ENCODE data around the gene NTM.
A peak's percentile ranks its signal among the peaks of the same experiment; 100 is the strongest.

NTM gene

GRCh38 chr11:131662317-131662972 lies 292.0 kb downstream of the NTM start:
- peak overlapping the region; percentile 54 for H3K56ac ChIP-seq (ENCODE audit: low read length)
- H3K23ac ChIP-seq (ENCODE audit: low read length): no peak overlapping the region
- no peak overlapping the region for H2AK5ac ChIP-seq (ENCODE audit: low read length)
- H3K4me1 ChIP-seq (ENCODE audit: control insufficient read depth, low read depth, low read length): peaks cover 17% of the 10 kb centered on the region
- no peak overlapping the region for H3K18ac ChIP-seq (ENCODE audit: low read length)
- no peak overlapping the region for H3K27ac ChIP-seq (ENCODE audit: low read depth, low read length)
- H3K4me3 ChIP-seq (ENCODE audit: low read length): no peak overlapping the region
- DNase-seq: peak; percentile 33
- H3K9ac ChIP-seq (ENCODE audit: low read length): no peak overlapping the region
- H3K79me1 ChIP-seq (ENCODE audit: low read length): no peaks in the 10 kb centered on the region
- peak overlapping the region; percentile 20 for H2BK5ac ChIP-seq (ENCODE audit: low read length)
- no peak overlapping the region for H2BK15ac ChIP-seq (replicated peaks; ENCODE audit: low read depth)
- H4K8ac ChIP-seq (ENCODE audit: low read depth, low read length): no peak overlapping the region
- H3K4me2 ChIP-seq (ENCODE audit: low read length): no peak overlapping the region
- no CpG with 5 or more reads among the region's 13 CpGs for WGBS (ENCODE audit: extremely low coverage, insufficient coverage, low lambda C conversion rate)
- H3K36me3 ChIP-seq (ENCODE audit: control insufficient read depth, insufficient read depth, low read length): no peaks in the 10 kb centered on the region
- H3K4ac ChIP-seq (ENCODE audit: low read depth, low read length): no peak overlapping the region
- H4K5ac ChIP-seq (ENCODE audit: low read length): peak overlapping the region; percentile 47
- no peaks in the 10 kb centered on the region for H3K79me2 ChIP-seq (ENCODE audit: control insufficient read depth, insufficient read depth, low read length)
- H2BK120ac ChIP-seq (ENCODE audit: low read depth, low read length): no peak overlapping the region
- H3K27me3 ChIP-seq (ENCODE audit: insufficient read depth, low read length, poor library complexity): no peaks in the 10 kb centered on the region

GRCh38 chr11:131662993-131663392 lies 292.6 kb downstream of the NTM start:
- Histone ChIP-seq H2BK15ac (replicated peaks; ENCODE audit: low read depth) (no peak overlapping the region), H3K27ac (ENCODE audit: low read depth, low read length) (no peak overlapping the region), H3K36me3 (ENCODE audit: control insufficient read depth, insufficient read depth, low read length) (no peaks in the 10 kb centered on the region), H3K4me2 (ENCODE audit: low read length) (no peak overlapping the region), H3K9ac (ENCODE audit: low read length) (no peak overlapping the region), H4K5ac (ENCODE audit: low read length) (no peak overlapping the region), H3K23ac (ENCODE audit: low read length) (no peak overlapping the region), H2AK5ac (ENCODE audit: low read length) (peak overlapping the region; percentile 39), H2BK5ac (ENCODE audit: low read length) (no peak overlapping the region), H3K4ac (ENCODE audit: low read depth, low read length) (no peak overlapping the region), H4K8ac (ENCODE audit: low read depth, low read length) (no peak overlapping the region), H3K4me3 (ENCODE audit: low read length) (no peak overlapping the region), H3K79me1 (ENCODE audit: low read length) (no peaks in the 10 kb centered on the region), H2BK120ac (ENCODE audit: low read depth, low read length) (no peak overlapping the region), H3K79me2 (ENCODE audit: control insufficient read depth, insufficient read depth, low read length) (no peaks in the 10 kb centered on the region), H3K4me1 (ENCODE audit: control insufficient read depth, low read depth, low read length) (peaks cover 17% of the 10 kb centered on the region), H3K18ac (ENCODE audit: low read length) (no peak overlapping the region), H3K27me3 (ENCODE audit: insufficient read depth, low read length, poor library complexity) (no peaks in the 10 kb centered on the region), H3K56ac (ENCODE audit: low read length) (peak overlapping the region; percentile 57)
- DNase-seq: no peak
- WGBS (ENCODE audit: extremely low coverage, insufficient coverage, low lambda C conversion rate): no CpG with 5 or more reads among the region's 9 CpGs

GRCh38 chr11:131663405-131664200 lies 293.2 kb downstream of the NTM start:
- DNase-seq: no peak
- H2AK5ac ChIP-seq (ENCODE audit: low read length): no peak overlapping the region
- H2BK5ac ChIP-seq (ENCODE audit: low read length): no peak overlapping the region
- H3K56ac ChIP-seq (ENCODE audit: low read length): peak overlapping the region; percentile 30
- H3K79me2 ChIP-seq (ENCODE audit: control insufficient read depth, insufficient read depth, low read length): no peaks in the 10 kb centered on the region
- no peak overlapping the region for H3K4me3 ChIP-seq (ENCODE audit: low read length)
- no peaks in the 10 kb centered on the region for H3K27me3 ChIP-seq (ENCODE audit: insufficient read depth, low read length, poor library complexity)
- peaks cover 15% of the 10 kb centered on the region for H3K4me1 ChIP-seq (ENCODE audit: control insufficient read depth, low read depth, low read length)
- no peak overlapping the region for H3K18ac ChIP-seq (ENCODE audit: low read length)
- H3K4me2 ChIP-seq (ENCODE audit: low read length): no peak overlapping the region
- H3K79me1 ChIP-seq (ENCODE audit: low read length): no peaks in the 10 kb centered on the region
- H3K27ac ChIP-seq (ENCODE audit: low read depth, low read length): no peak overlapping the region
- H3K9ac ChIP-seq (ENCODE audit: low read length): no peak overlapping the region
- H4K8ac ChIP-seq (ENCODE audit: low read depth, low read length): no peak overlapping the region
- WGBS (ENCODE audit: extremely low coverage, insufficient coverage, low lambda C conversion rate): no CpG with 5 or more reads among the region's 10 CpGs
- no peak overlapping the region for H4K5ac ChIP-seq (ENCODE audit: low read length)
- no peak overlapping the region for H2BK120ac ChIP-seq (ENCODE audit: low read depth, low read length)
- no peaks in the 10 kb centered on the region for H3K36me3 ChIP-seq (ENCODE audit: control insufficient read depth, insufficient read depth, low read length)
- H3K23ac ChIP-seq (ENCODE audit: low read length): no peak overlapping the region
- no peak overlapping the region for H3K4ac ChIP-seq (ENCODE audit: low read depth, low read length)
- H2BK15ac ChIP-seq (replicated peaks; ENCODE audit: low read depth): no peak overlapping the region

GRCh38 chr11:131664293-131664692 lies 293.9 kb downstream of the NTM start:
- Histone ChIP-seq H3K79me2 (ENCODE audit: control insufficient read depth, insufficient read depth, low read length) (no peaks in the 10 kb centered on the region), H3K9ac (ENCODE audit: low read length) (no peak overlapping the region), H3K56ac (ENCODE audit: low read length) (no peak overlapping the region), H2AK5ac (ENCODE audit: low read length) (no peak overlapping the region), H4K5ac (ENCODE audit: low read length) (no peak overlapping the region), H3K36me3 (ENCODE audit: control insufficient read depth, insufficient read depth, low read length) (no peaks in the 10 kb centered on the region), H2BK15ac (replicated peaks; ENCODE audit: low read depth) (no peak overlapping the region), H2BK120ac (ENCODE audit: low read depth, low read length) (no peak overlapping the region), H3K4me1 (ENCODE audit: control insufficient read depth, low read depth, low read length) (peaks cover 15% of the 10 kb centered on the region), H3K4me2 (ENCODE audit: low read length) (no peak overlapping the region), H3K4ac (ENCODE audit: low read depth, low read length) (no peak overlapping the region), H3K4me3 (ENCODE audit: low read length) (no peak overlapping the region), H2BK5ac (ENCODE audit: low read length) (no peak overlapping the region), H3K23ac (ENCODE audit: low read length) (no peak overlapping the region), H3K27ac (ENCODE audit: low read depth, low read length) (no peak overlapping the region), H4K8ac (ENCODE audit: low read depth, low read length) (no peak overlapping the region), H3K27me3 (ENCODE audit: insufficient read depth, low read length, poor library complexity) (no peaks in the 10 kb centered on the region), H3K18ac (ENCODE audit: low read length) (no peak overlapping the region), H3K79me1 (ENCODE audit: low read length) (no peaks in the 10 kb centered on the region)
- no peak for DNase-seq
- WGBS (ENCODE audit: extremely low coverage, insufficient coverage, low lambda C conversion rate): no CpG with 5 or more reads among the region's 6 CpGs

GRCh38 chr11:131664816-131665215 lies 294.4 kb downstream of the NTM start:
- no peak for DNase-seq

More at GRCh38 chr11:131664816-131665215, 294.4 kb downstream of the NTM start:
- Histone ChIP-seq H2BK15ac (replicated peaks; ENCODE audit: low read depth) (no peak overlapping the region), H3K79me2 (ENCODE audit: control insufficient read depth, insufficient read depth, low read length) (no peaks in the 10 kb centered on the region), H3K4ac (ENCODE audit: low read depth, low read length) (no peak overlapping the region), H3K4me2 (ENCODE audit: low read length) (no peak overlapping the region), H3K79me1 (ENCODE audit: low read length) (no peaks in the 10 kb centered on the region), H3K4me1 (ENCODE audit: control insufficient read depth, low read depth, low read length) (peaks cover 15% of the 10 kb centered on the region), H3K36me3 (ENCODE audit: control insufficient read depth, insufficient read depth, low read length) (no peaks in the 10 kb centered on the region), H2BK5ac (ENCODE audit: low read length) (no peak overlapping the region), H3K56ac (ENCODE audit: low read length) (no peak overlapping the region), H3K27ac (ENCODE audit: low read depth, low read length) (no peak overlapping the region), H2AK5ac (ENCODE audit: low read length) (no peak overlapping the region), H4K5ac (ENCODE audit: low read length) (no peak overlapping the region), H4K8ac (ENCODE audit: low read depth, low read length) (no peak overlapping the region), H3K23ac (ENCODE audit: low read length) (no peak overlapping the region), H2BK120ac (ENCODE audit: low read depth, low read length) (no peak overlapping the region), H3K4me3 (ENCODE audit: low read length) (no peak overlapping the region), H3K9ac (ENCODE audit: low read length) (no peak overlapping the region), H3K18ac (ENCODE audit: low read length) (no peak overlapping the region), H3K27me3 (ENCODE audit: insufficient read depth, low read length, poor library complexity) (no peaks in the 10 kb centered on the region)
- WGBS (ENCODE audit: extremely low coverage, insufficient coverage, low lambda C conversion rate): no CpG with 5 or more reads among the region's 11 CpGs

Measured in mesendoderm (in vitro differentiated cells).